ENCODE measurements around the gene SEZ6L.

DNA sequence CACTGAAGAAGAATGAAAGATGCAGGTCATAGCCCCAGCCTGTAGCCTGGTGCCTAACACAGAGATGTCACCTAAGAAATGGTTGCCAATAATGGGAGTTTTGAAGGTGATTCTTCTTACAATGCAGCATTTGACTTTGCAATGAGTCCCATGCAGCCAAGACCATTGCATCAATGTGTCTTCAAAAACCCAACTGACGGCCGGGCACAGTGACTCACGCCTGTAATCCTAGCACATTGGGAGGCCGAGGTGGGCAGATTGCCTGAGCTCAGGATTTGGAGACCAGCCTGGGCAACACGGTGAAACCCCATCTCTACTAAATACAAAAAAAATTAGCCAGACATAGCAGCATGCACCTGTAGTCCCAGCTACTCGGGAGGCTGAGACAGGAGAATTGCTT lies 170.5 kb downstream of the SEZ6L start:
- TF ChIP-seq, protein P1, sequence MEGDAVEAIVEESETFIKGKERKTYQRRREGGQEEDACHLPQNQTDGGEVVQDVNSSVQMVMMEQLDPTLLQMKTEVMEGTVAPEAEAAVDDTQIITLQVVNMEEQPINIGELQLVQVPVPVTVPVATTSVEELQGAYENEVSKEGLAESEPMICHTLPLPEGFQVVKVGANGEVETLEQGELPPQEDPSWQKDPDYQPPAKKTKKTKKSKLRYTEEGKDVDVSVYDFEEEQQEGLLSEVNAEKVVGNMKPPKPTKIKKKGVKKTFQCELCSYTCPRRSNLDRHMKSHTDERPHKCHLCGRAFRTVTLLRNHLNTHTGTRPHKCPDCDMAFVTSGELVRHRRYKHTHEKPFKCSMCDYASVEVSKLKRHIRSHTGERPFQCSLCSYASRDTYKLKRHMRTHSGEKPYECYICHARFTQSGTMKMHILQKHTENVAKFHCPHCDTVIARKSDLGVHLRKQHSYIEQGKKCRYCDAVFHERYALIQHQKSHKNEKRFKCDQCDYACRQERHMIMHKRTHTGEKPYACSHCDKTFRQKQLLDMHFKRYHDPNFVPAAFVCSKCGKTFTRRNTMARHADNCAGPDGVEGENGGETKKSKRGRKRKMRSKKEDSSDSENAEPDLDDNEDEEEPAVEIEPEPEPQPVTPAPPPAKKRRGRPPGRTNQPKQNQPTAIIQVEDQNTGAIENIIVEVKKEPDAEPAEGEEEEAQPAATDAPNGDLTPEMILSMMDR (IDR thresholded peaks at IDR 0.05), result no peak
- TF ChIP-seq POLR2A (IDR thresholded peaks at IDR 0.05), result no peak
- no peak for TF ChIP-seq POLR2AphosphoS5 (IDR thresholded peaks at IDR 0.05)
